Activated CD8-positive, alpha-beta memory T cell treated with anti-CD3 and anti-CD28 coated beads for 4 hours (primary cell): ENCODE measurements around the gene NELL2.

Experiments
- DNase-seq, 2 donors: peaks; one replicate each; pipeline ENCODE4 v3.0.0-alpha.2; 2020; ENCODE audit warnings: low read depth in 2 of 2

NELL2 gene

DNA sequence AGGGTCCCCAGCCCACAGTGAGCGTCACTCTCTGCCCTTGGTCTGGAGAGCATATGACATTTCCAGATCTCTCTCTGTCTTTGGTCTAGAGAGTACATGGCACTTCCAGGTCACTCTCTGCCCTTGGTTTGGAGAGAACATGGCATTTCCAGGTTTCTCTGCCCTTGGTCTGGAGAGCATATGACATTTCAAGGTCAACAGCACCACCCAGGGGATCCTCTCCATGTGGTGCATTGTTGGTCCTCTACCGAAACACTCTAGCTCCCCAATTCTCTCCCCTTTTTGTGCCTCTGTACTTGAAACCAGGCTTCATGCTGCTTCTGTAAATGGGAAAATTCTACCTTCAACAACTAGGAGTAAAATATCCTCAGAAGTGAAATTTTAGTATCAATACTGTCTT, 399.4 kb downstream of the NELL2 start:
- DNase-seq = no peak

DNA sequence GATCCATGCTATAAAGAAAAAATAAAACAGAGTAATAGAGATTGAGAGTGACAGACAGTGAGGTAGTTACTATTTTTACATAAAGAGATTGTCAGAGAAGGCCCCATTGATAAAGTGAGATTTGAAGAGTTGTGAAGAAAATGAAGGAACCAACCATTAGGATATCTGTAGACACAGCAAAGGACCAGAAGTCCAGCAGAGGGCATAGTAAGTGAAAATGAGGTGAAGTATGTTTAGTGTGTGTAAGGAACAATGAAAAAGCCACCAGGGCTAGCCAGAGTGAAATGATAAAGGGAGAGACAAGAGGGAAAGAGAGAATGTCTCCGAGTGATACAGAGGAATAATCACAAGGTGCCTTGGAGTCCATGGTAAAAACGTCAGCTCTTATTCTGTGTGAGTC, 411.0 kb downstream of the NELL2 start:
- no peak for DNase-seq

DNA sequence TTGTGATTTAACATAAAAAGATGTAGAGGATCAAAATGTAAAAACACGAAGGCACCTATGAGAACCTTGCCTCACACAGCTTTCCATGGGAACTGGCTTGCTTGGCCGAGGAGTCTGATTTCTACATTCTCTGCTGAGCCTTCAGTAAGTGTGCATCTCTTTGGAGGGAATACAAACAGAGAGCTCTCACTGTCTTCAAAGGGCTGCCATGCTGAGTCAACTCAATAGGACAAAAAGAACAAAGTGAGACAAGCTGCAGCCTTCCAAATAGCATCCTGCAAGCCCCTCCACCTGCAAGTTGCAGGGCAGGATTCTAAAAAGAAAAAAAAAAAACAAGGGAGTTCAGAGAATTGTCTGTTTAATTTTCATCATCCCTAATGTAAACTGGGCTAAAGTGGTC, 411.9 kb downstream of the NELL2 start:
- DNase-seq = no peak

DNA sequence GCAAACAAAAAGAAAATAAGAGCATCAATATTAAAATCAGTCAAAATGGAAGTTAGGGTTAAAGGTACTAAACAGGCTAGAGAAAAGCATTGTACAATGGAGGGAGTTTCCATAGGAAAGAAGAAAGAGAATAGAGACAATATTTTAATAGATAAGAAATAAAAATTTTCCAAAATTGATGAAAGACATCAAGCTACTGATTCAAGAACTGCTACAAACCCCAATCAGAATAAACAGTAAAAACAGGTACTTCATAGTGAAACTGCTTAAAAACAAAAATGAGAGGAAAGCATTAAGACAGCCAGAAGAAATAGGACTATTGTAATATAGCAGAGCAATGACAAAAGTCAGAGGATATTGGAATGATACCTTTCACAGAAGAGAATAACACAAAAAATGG, 413.4 kb downstream of the NELL2 start:
- no peak for DNase-seq

DNA sequence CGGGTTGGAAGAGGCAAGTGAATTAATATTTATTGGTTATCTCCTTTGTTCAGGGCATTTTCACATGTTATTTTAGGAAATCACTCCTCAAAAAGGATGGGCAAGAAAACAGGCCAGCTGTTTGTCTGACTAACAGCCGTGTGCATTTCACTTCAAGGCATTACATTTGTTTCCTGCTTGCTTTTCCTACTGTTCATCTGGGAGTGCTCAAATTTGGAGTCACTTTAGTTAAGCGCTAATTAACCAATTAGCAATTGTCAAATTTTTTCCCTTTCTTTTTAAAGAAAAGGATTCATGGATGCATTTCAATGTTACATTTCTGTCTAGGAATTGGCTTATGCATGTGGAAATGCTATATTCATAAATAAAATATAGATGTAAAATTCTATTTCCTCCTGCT, 415.9 kb downstream of the NELL2 start:
- DNase-seq = no peak

DNA sequence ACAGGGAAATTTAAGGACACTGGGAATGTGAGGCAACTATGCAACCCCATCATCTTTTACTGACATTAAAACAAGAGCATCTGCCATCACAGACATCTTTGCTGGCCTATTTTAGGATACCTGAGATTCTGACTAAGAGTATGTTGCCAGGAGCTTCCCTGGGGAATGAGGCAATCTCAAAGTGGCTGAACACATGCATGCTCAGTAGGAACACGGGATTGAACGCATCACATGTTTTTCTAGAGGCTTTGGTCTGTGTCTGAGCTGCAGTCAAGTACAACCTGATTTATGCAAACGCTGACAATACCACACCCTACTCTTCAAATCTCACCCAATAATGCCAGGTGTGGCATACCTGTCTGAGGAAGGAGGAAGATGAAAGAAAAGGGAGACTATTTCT, 416.5 kb downstream of the NELL2 start:
- no peak for DNase-seq
